Measurements from ENCODE around the gene EFNA1. TPM values are rescaled to one million over a fixed set of nuclear protein-coding genes. Genes with fewer than 3 reads are reported as not detected.

The EFNA1 gene
- total and polyA plus RNA-seq, 2 donors (not counting 3 experiments of a cell fraction or from before 2014, with no cell fraction given), result 107 to 289 TPM

DNA sequence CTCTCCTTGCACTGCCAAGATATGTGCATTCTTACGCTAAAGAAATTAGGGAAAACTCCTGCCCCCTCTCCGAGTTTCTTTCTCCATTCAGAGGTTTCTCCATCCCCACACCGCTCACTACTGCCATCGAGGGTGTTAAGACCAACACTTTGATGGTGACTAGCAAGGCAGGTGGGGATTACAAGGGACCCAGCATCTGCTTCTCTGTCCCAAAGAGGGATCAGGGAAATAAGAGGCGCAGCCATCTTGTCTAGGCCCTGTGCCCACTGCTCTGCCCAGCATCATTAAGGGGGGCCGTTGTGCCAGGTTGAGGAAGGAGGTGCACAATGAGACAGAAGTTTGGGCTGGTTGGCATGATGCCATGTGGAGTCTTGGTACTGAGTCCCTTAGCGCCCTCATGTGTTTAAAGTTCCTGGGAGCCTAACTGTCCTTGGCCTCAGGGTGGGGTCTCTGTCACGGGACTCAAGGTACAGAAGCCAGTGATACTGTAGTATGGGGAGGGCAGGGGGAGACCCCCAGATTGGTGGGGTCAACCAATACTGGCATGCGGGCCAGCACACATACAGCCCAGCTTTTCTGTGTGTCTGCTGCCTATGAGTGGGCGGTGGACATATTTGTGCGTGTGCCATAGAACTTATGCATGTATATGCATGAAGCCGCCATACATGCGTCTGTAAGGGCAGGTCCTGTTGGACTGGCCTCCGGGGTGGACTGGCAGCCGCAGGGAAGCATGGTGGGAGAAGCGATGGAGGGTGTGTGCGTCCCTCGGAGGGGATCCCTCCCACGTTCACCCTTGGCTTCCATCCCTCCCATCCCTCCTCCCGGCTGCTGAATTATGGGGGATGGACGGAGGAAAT, 43.6 kb upstream of the EFNA1 start:
- no peaks in the 10 kb centered on the region for H3K9me3 ChIP-seq (replicated peaks; ENCODE audit: control insufficient read depth, insufficient read depth, low read length)
- DNase-seq (ENCODE audit: low read depth, low spot score), result peak; percentile 24
- H2AFZ ChIP-seq (ENCODE audit: low read depth, low read length), result peak overlapping the region; percentile 69
- BruUV-seq (replicated peaks), result no TSS peak
- intact Hi-C loops (cut with micrococcal nuclease), result loop anchor here (1.0 to 2.0 kb wide), 5 partner anchors 13 to 415 kb away; partner anchors contain the start of genes EFNA4 and ZBTB7B
- peak overlapping the region in 2 of 3 experiments; percentile 1 to 68 for H3K4me3 ChIP-seq (replicated peaks in 1 of 3; ENCODE audit: insufficient read depth in 1 of 3, low read depth in 1 of 3, low read length in 3 of 3)
- no peaks in the 10 kb centered on the region for H3K9me1 ChIP-seq (replicated peaks; ENCODE audit: control insufficient read depth, extremely low read depth, insufficient read depth, low read length)
- TF ChIP-seq, protein P1, sequence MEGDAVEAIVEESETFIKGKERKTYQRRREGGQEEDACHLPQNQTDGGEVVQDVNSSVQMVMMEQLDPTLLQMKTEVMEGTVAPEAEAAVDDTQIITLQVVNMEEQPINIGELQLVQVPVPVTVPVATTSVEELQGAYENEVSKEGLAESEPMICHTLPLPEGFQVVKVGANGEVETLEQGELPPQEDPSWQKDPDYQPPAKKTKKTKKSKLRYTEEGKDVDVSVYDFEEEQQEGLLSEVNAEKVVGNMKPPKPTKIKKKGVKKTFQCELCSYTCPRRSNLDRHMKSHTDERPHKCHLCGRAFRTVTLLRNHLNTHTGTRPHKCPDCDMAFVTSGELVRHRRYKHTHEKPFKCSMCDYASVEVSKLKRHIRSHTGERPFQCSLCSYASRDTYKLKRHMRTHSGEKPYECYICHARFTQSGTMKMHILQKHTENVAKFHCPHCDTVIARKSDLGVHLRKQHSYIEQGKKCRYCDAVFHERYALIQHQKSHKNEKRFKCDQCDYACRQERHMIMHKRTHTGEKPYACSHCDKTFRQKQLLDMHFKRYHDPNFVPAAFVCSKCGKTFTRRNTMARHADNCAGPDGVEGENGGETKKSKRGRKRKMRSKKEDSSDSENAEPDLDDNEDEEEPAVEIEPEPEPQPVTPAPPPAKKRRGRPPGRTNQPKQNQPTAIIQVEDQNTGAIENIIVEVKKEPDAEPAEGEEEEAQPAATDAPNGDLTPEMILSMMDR (IDR thresholded peaks at IDR 0.05; ENCODE audit: extremely low read depth in 1 of 2, insufficient read depth in 1 of 2, low read depth in 1 of 2, low read length in 2 of 2), result peak in 1 of 2 donors; percentile 12
- no peak for TF ChIP-seq FOS (IDR thresholded peaks at IDR 0.05; ENCODE audit: borderline replicate concordance, insufficient read depth, low read length)
- TF ChIP-seq EZH2 (IDR thresholded peaks at IDR 0.05; ENCODE audit: borderline replicate concordance, low read depth, low read length, severe bottlenecking), result no peak
- TF ChIP-seq MYC (IDR thresholded peaks at IDR 0.05; ENCODE audit: low read depth, low read length), result no peak
- TF ChIP-seq GATA2 (IDR thresholded peaks at IDR 0.05; ENCODE audit: insufficient read depth, insufficient read length, low read depth, low read length), result no peak
- TF ChIP-seq JUN (IDR thresholded peaks at IDR 0.05; ENCODE audit: borderline replicate concordance, insufficient read depth, insufficient read length, low read depth), result no peak
- TF ChIP-seq POLR2A (IDR thresholded peaks at IDR 0.05; ENCODE audit: low read depth, low read length), result no peak
- TF ChIP-seq POLR2AphosphoS5 (IDR thresholded peaks at IDR 0.05; ENCODE audit: insufficient read depth, low read depth, low read length), result no peak
- TF ChIP-seq, protein P2, sequence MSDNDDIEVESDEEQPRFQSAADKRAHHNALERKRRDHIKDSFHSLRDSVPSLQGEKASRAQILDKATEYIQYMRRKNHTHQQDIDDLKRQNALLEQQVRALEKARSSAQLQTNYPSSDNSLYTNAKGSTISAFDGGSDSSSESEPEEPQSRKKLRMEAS (IDR thresholded peaks at IDR 0.05; ENCODE audit: insufficient read depth, insufficient read length), result no peak
- H3K4me1 ChIP-seq (ENCODE audit: control insufficient read depth, extremely low read depth, insufficient read depth, low read length), result peaks cover 15% of the 10 kb centered on the region
- peaks cover 34 to 44% of the 10 kb centered on the region in 2 experiments for H3K27me3 ChIP-seq (ENCODE audit: control insufficient read depth in 2 of 2, insufficient read depth in 2 of 2, low read length in 2 of 2)
- peak overlapping the region; percentile 49 for H3K4me2 ChIP-seq (ENCODE audit: insufficient read depth, low read length)
- ChIA-PET POLR2A (interaction anchor here (0.6 to 1.0 kb wide), 2 partner anchors 33 to 40 kb away, joined by 4 to 7 read pairs; partner anchors contain the start of gene ADAM15), CTCF (interaction anchor here (0.6 to 3.1 kb wide), 34 partner anchors 13 to 524 kb away, joined by 3 to 67 read pairs (median 7); partner anchors contain the start of genes ADAM15, DPM3, EFNA4 and KRTCAP2)
- H3K27ac ChIP-seq (ENCODE audit: insufficient read depth, low read depth, low read length), result no peak overlapping the region
- no peak overlapping the region for H3K9ac ChIP-seq (replicated peaks; ENCODE audit: extremely low read depth, insufficient read depth, low read length)
- FAIRE-seq, result no peak
- no peaks in the 10 kb centered on the region for H3K79me2 ChIP-seq (ENCODE audit: control insufficient read depth, insufficient read depth, low read length)
- dilution Hi-C loops (cut with MboI; ENCODE audit: extremely low pct_ligation_motif_present, low sequenced_read_pairs), result no loop called here
- H4K20me1 ChIP-seq (replicated peaks; ENCODE audit: control insufficient read depth, extremely low read depth, insufficient read depth, low read length), result no peaks in the 10 kb centered on the region
- H3K36me3 ChIP-seq (ENCODE audit: control insufficient read depth in 2 of 2, extremely low read depth in 1 of 2, insufficient read depth in 2 of 2, low read length in 2 of 2), result no peaks in the 10 kb centered on the region
